Activated CD4-positive, alpha-beta memory T cell treated with anti-CD3 and anti-CD28 coated beads, Interleukin-2, amount 10 ng/mL, durations not matched to agents 7 days and 5 days (primary cell): ENCODE results near the gene PGK1. TPM values are rescaled to one million over a fixed set of nuclear protein-coding genes. Genes with fewer than 3 reads are reported as not detected.

Experiments used
- CTCF ChIA-PET: fragments of 350-600 bp; sonication (Branson Sonifier 250); formaldehyde crosslinking; loops from one replicate; lab custom pipeline; 2021; ENCODE audit warnings: antibody characterized with exemption, inconsistent platforms; lab: Charles Lee
- POLR2A ChIA-PET: fragments of 350-600 bp; sonication (Branson Sonifier 250); formaldehyde crosslinking; loops from one replicate; lab custom pipeline; 2021; ENCODE audit warnings: antibody characterized with exemption; lab: Charles Lee
- DNase-seq: peaks from one replicate; pipeline ENCODE4 v3.0.0-alpha.2; 2020
- H3K27ac Mint-ChIP-seq: one replicate; pipeline ENCODE4 v1.8.0; 2021; ENCODE audit warnings: mild to moderate bottlenecking, mixed read lengths
- H3K27me3 Mint-ChIP-seq: one replicate; pipeline ENCODE4 v1.8.0; 2021; ENCODE audit warnings: mixed read lengths
- H3K36me3 Mint-ChIP-seq: one replicate; pipeline ENCODE4 v1.8.0; 2021; ENCODE audit warnings: low read depth, mixed read lengths
- H3K4me1 Mint-ChIP-seq: one replicate; pipeline ENCODE4 v1.8.0; 2021; ENCODE audit warnings: mixed read lengths
- H3K4me3 Mint-ChIP-seq: one replicate; pipeline ENCODE4 v1.8.0; 2021; ENCODE audit warnings: mild to moderate bottlenecking, mixed read lengths
- H3K9me3 Mint-ChIP-seq: one replicate; pipeline ENCODE4 v1.8.0; 2021; ENCODE audit warnings: mixed read lengths
- total RNA-seq, 2 experiments: library from RNA; stranded (reverse); gene quantifications; one replicate each; pipeline ENCODE4 v1.2.3, GENCODE V29; 2021

Gene PGK1
- total RNA-seq, 2 experiments from 2014 or later, result 1,048 to 1,050 TPM

GRCh38 chrX:78102091-78102490 is 2.0 kb upstream of the PGK1 start:
- DNase-seq, result no peak
- H3K9me3 Mint-ChIP-seq, result no peaks in the 10 kb centered on the region
- H3K36me3 Mint-ChIP-seq, result peaks cover 32% of the 10 kb centered on the region
- H3K4me3 Mint-ChIP-seq, result no peak overlapping the region
- H3K27me3 Mint-ChIP-seq, result no peaks in the 10 kb centered on the region
- peaks cover 34% of the 10 kb centered on the region for H3K4me1 Mint-ChIP-seq
- H3K27ac Mint-ChIP-seq, result peak overlapping the region; percentile 92
- CTCF ChIA-PET, result no interaction called here
- POLR2A ChIA-PET, result no interaction called here

- H3K9me3 Mint-ChIP-seq, result no peaks in the 10 kb centered on the region
- POLR2A ChIA-PET, result interaction anchor here (1.4 to 3.5 kb wide), 3 partner anchors 204 to 1055 kb away, joined by 4 to 27 read pairs (median 18); partner anchors contain the start of genes COX7B and MAGT1
- H3K4me1 Mint-ChIP-seq, result peaks cover 44% of the 10 kb centered on the region
- peaks cover 42% of the 10 kb centered on the region for H3K36me3 Mint-ChIP-seq
- H3K27me3 Mint-ChIP-seq, result no peaks in the 10 kb centered on the region
- CTCF ChIA-PET, result no interaction called here
- DNase-seq, result no peak
- H3K27ac Mint-ChIP-seq, result peak overlapping the region; percentile 92
- H3K4me3 Mint-ChIP-seq, result peak overlapping the region; percentile 99
These were observed 936 bp upstream of the PGK1 start for GRCh38 chrX:78103001-78103622.

- peak overlapping the region; percentile 92 for H3K27ac Mint-ChIP-seq
- H3K36me3 Mint-ChIP-seq, result peaks cover 56% of the 10 kb centered on the region
- peaks cover 59% of the 10 kb centered on the region for H3K4me1 Mint-ChIP-seq
- ChIA-PET POLR2A (interaction anchor here (0.9 to 3.5 kb wide), 9 partner anchors 10 to 1053 kb away, joined by 3 to 27 read pairs (median 6); partner anchors contain the start of genes ATP7A, COX7B, MAGT1 and TAF9B), CTCF (interaction anchor here (1.6 kb wide), 1 partner anchor 206 kb away, joined by 4 read pairs; the partner anchor contains the start of gene COX7B)
- H3K27me3 Mint-ChIP-seq, result no peaks in the 10 kb centered on the region
- H3K9me3 Mint-ChIP-seq, result no peaks in the 10 kb centered on the region
- peak overlapping the region; percentile 99 for H3K4me3 Mint-ChIP-seq
- peak; percentile 34 for DNase-seq
These were observed 564 bp downstream of the PGK1 start for GRCh38 chrX:78104447-78105176.

GRCh38 chrX:78105944-78106650 is 2.0 kb downstream of the PGK1 start:
- H3K9me3 Mint-ChIP-seq, result no peaks in the 10 kb centered on the region
- peak overlapping the region; percentile 99 for H3K4me3 Mint-ChIP-seq
- peak; percentile 42 for DNase-seq
- ChIA-PET POLR2A (interaction anchor here (0.8 to 3.5 kb wide), 7 partner anchors 24 to 1046 kb away, joined by 3 to 27 read pairs (median 5); partner anchors contain the start of genes ATP7A, COX7B and MAGT1), CTCF (interaction anchor here (1.6 kb wide), 1 partner anchor 207 kb away, joined by 4 read pairs; the partner anchor contains the start of gene COX7B)
- H3K36me3 Mint-ChIP-seq, result peaks cover 64% of the 10 kb centered on the region
- peaks cover 61% of the 10 kb centered on the region for H3K4me1 Mint-ChIP-seq
- H3K27me3 Mint-ChIP-seq, result no peaks in the 10 kb centered on the region
- H3K27ac Mint-ChIP-seq, result peak overlapping the region; percentile 92

- Mint-ChIP-seq H3K27ac (peak overlapping the region; percentile 92), H3K4me3 (peak overlapping the region; percentile 99), H3K36me3 (peaks cover 69% of the 10 kb centered on the region), H3K27me3 (no peaks in the 10 kb centered on the region), H3K4me1 (peaks cover 63% of the 10 kb centered on the region), H3K9me3 (no peaks in the 10 kb centered on the region)
- DNase-seq, result no peak
- POLR2A ChIA-PET, result interaction anchor here (0.8 to 3.5 kb wide), 5 partner anchors 24 to 212 kb away, joined by 4 to 27 read pairs (median 6); partner anchors contain the start of genes ATP7A, COX7B and MAGT1
- CTCF ChIA-PET, result interaction anchor here (1.6 kb wide), 1 partner anchor 208 kb away, joined by 4 read pairs; the partner anchor contains the start of gene COX7B
These were observed 2.6 kb downstream of the PGK1 start for GRCh38 chrX:78106651-78106986.

- peaks cover 56% of the 10 kb centered on the region for H3K4me1 Mint-ChIP-seq
- no peak for DNase-seq
- H3K9me3 Mint-ChIP-seq, result no peaks in the 10 kb centered on the region
- POLR2A ChIA-PET, result no interaction called here
- peaks cover 82% of the 10 kb centered on the region for H3K36me3 Mint-ChIP-seq
- H3K27me3 Mint-ChIP-seq, result no peaks in the 10 kb centered on the region
- H3K4me3 Mint-ChIP-seq, result peak overlapping the region; percentile 99
- CTCF ChIA-PET, result no interaction called here
- peak overlapping the region; percentile 71 for H3K27ac Mint-ChIP-seq
These were observed 5.4 kb downstream of the PGK1 start for GRCh38 chrX:78109458-78109857.

- no peaks in the 10 kb centered on the region for H3K9me3 Mint-ChIP-seq
- ChIA-PET CTCF (no interaction called here), POLR2A (interaction anchor here (1.1 kb wide), 1 partner anchor 1253 kb away, joined by 3 read pairs; no protein-coding TSS in a partner anchor)
- H3K27ac Mint-ChIP-seq, result no peak overlapping the region
- H3K27me3 Mint-ChIP-seq, result no peaks in the 10 kb centered on the region
- H3K4me1 Mint-ChIP-seq, result peaks cover 69% of the 10 kb centered on the region
- H3K36me3 Mint-ChIP-seq, result peaks cover 82% of the 10 kb centered on the region
- DNase-seq, result no peak
- peak overlapping the region; percentile 18 for H3K4me3 Mint-ChIP-seq
These were observed 7.3 kb downstream of the PGK1 start for GRCh38 chrX:78111140-78111931.

GRCh38 chrX:78116365-78116764 is 12.3 kb downstream of the PGK1 start:
- H3K27ac Mint-ChIP-seq, result peak overlapping the region; percentile 32
- ChIA-PET CTCF (no interaction called here), POLR2A (interaction anchor here (0.6 to 1.3 kb wide), 2 partner anchors 12 to 14 kb away, joined by 3 to 4 read pairs; partner anchors contain the start of gene PGK1)
- peaks cover 66% of the 10 kb centered on the region for H3K4me1 Mint-ChIP-seq
- DNase-seq, result no peak
- no peaks in the 10 kb centered on the region for H3K9me3 Mint-ChIP-seq
- no peak overlapping the region for H3K4me3 Mint-ChIP-seq
- peaks cover 79% of the 10 kb centered on the region for H3K36me3 Mint-ChIP-seq
- no peaks in the 10 kb centered on the region for H3K27me3 Mint-ChIP-seq

- DNase-seq, result no peak
- Mint-ChIP-seq H3K4me3 (no peak overlapping the region), H3K36me3 (peaks cover 80% of the 10 kb centered on the region), H3K27me3 (no peaks in the 10 kb centered on the region), H3K9me3 (no peaks in the 10 kb centered on the region), H3K27ac (peak overlapping the region; percentile 32), H3K4me1 (peaks cover 67% of the 10 kb centered on the region)
- ChIA-PET CTCF (interaction anchor here (1.3 kb wide), 1 partner anchor 21 kb away, joined by 4 read pairs; no protein-coding TSS in a partner anchor), POLR2A (interaction anchor here (1.3 kb wide), 1 partner anchor 13 kb away, joined by 4 read pairs; the partner anchor contains the start of gene PGK1)
These were observed 12.7 kb downstream of the PGK1 start for GRCh38 chrX:78116766-78117165.

- no peak for DNase-seq
- H3K27me3 Mint-ChIP-seq, result no peaks in the 10 kb centered on the region
- H3K9me3 Mint-ChIP-seq, result no peaks in the 10 kb centered on the region
- no peak overlapping the region for H3K4me3 Mint-ChIP-seq
- peaks cover 83% of the 10 kb centered on the region for H3K36me3 Mint-ChIP-seq
- POLR2A ChIA-PET, result interaction anchor here (1.0 to 1.2 kb wide), 2 partner anchors 9 to 10 kb away, joined by 3 read pairs; no protein-coding TSS in a partner anchor
- no peak overlapping the region for H3K27ac Mint-ChIP-seq
- peaks cover 72% of the 10 kb centered on the region for H3K4me1 Mint-ChIP-seq
- CTCF ChIA-PET, result interaction anchor here (1.5 kb wide), 1 partner anchor 11 kb away, joined by 3 read pairs; no protein-coding TSS in a partner anchor
These were observed 14.6 kb downstream of the PGK1 start for GRCh38 chrX:78118628-78119027.

- POLR2A ChIA-PET, result interaction anchor here (1.2 kb wide), 1 partner anchor 11 kb away, joined by 5 read pairs; no protein-coding TSS in a partner anchor
- Mint-ChIP-seq H3K4me3 (no peak overlapping the region), H3K4me1 (peaks cover 71% of the 10 kb centered on the region), H3K9me3 (no peaks in the 10 kb centered on the region), H3K27ac (no peak overlapping the region), H3K27me3 (no peaks in the 10 kb centered on the region), H3K36me3 (peaks cover 84% of the 10 kb centered on the region)
- CTCF ChIA-PET, result interaction anchor here (1.5 kb wide), 1 partner anchor 12 kb away, joined by 3 read pairs; no protein-coding TSS in a partner anchor
- DNase-seq, result no peak
These were observed 15.6 kb downstream of the PGK1 start for GRCh38 chrX:78119521-78120227.
